Glutamatergic neuron (in vitro differentiated cells): ENCODE measurements around the gene RASD1. TPM values are rescaled to one million over a fixed set of nuclear protein-coding genes. Genes with fewer than 3 reads are reported as not detected.

ENCODE experiments used
- DNase-seq: peaks from one replicate; pipeline ENCODE4 v3.0.0; 2022
- H3K27ac Mint-ChIP-seq: one replicate; pipeline ENCODE4 v1.8.0; 2020; ENCODE audit warnings: mild to moderate bottlenecking, mixed read lengths, inconsistent platforms; ENCODE audit not compliant: unreplicated experiment
- H3K27me3 Mint-ChIP-seq: one replicate; pipeline ENCODE4 v1.8.0; 2020; ENCODE audit warnings: mild to moderate bottlenecking, moderate library complexity, mixed read lengths, inconsistent platforms; ENCODE audit not compliant: unreplicated experiment
- H3K36me3 Mint-ChIP-seq: one replicate; pipeline ENCODE4 v1.8.0; 2020; ENCODE audit warnings: mild to moderate bottlenecking, mixed read lengths, inconsistent platforms; ENCODE audit not compliant: unreplicated experiment
- H3K4me1 Mint-ChIP-seq: one replicate; pipeline ENCODE4 v1.8.0; 2020; ENCODE audit warnings: mild to moderate bottlenecking, low read depth, mixed read lengths, inconsistent platforms; ENCODE audit not compliant: unreplicated experiment
- H3K4me3 Mint-ChIP-seq: one replicate; pipeline ENCODE4 v1.8.0; 2020; ENCODE audit warnings: mild to moderate bottlenecking, mixed read lengths, inconsistent platforms; ENCODE audit not compliant: unreplicated experiment
- H3K9me3 Mint-ChIP-seq: one replicate; pipeline ENCODE4 v1.8.0; 2020; ENCODE audit warnings: mild to moderate bottlenecking, moderate library complexity, mixed read lengths, inconsistent platforms; ENCODE audit not compliant: unreplicated experiment
- CTCF ChIP-seq: fragments of 200-600 bp; sonication (generic); IDR thresholded peaks from one replicate; pipeline ENCODE4 v1.5.0; 2021; ENCODE audit not compliant: partially characterized antibody, unreplicated experiment
- total RNA-seq: library from RNA; stranded (reverse); fragmentation: NEBNext Ultra II Directional; extraction: Animal tissue kit (Norgen Biotek cat#: 25700); gene quantifications from one replicate; pipeline ENCODE4 v1.2.1, GENCODE V29; 2021; ENCODE audit not compliant: unreplicated experiment

The RASD1 gene
- total RNA-seq, 1 donor from 2014 or later: 140 TPM

- peak overlapping the region; percentile 100 for H3K4me3 Mint-ChIP-seq
- H3K9me3 Mint-ChIP-seq: peaks cover 39% of the 10 kb centered on the region
- no peak for DNase-seq
- TF ChIP-seq CTCF: no peak
- peaks cover 4% of the 10 kb centered on the region for H3K36me3 Mint-ChIP-seq
- peaks cover 40% of the 10 kb centered on the region for H3K27me3 Mint-ChIP-seq
- H3K27ac Mint-ChIP-seq: peak overlapping the region; percentile 100
- H3K4me1 Mint-ChIP-seq: peaks cover 38% of the 10 kb centered on the region
Observed at GRCh38 chr17:17495536-17496188, 533 bp downstream of the RASD1 start.

GRCh38 chr17:17494870-17495535, 1.2 kb downstream of the RASD1 start:
- Mint-ChIP-seq H3K27me3 (peaks cover 40% of the 10 kb centered on the region), H3K36me3 (peaks cover 4% of the 10 kb centered on the region), H3K27ac (peak overlapping the region; percentile 100), H3K9me3 (peaks cover 36% of the 10 kb centered on the region), H3K4me3 (peak overlapping the region; percentile 100), H3K4me1 (peaks cover 42% of the 10 kb centered on the region)
- TF ChIP-seq CTCF: peak; percentile 18
- peak; percentile 70 for DNase-seq

GRCh38 chr17:17494499-17494869, 1.7 kb downstream of the RASD1 start:
- DNase-seq: no peak
- TF ChIP-seq CTCF: no peak
- Mint-ChIP-seq H3K9me3 (peaks cover 36% of the 10 kb centered on the region), H3K36me3 (peaks cover 4% of the 10 kb centered on the region), H3K4me1 (peaks cover 47% of the 10 kb centered on the region), H3K4me3 (peak overlapping the region; percentile 100), H3K27me3 (peaks cover 40% of the 10 kb centered on the region), H3K27ac (peak overlapping the region; percentile 93)

GRCh38 chr17:17493986-17494466, 2.2 kb downstream of the RASD1 start:
- peak overlapping the region; percentile 99 for H3K27ac Mint-ChIP-seq
- H3K4me1 Mint-ChIP-seq: peaks cover 50% of the 10 kb centered on the region
- H3K4me3 Mint-ChIP-seq: peak overlapping the region; percentile 100
- peaks cover 4% of the 10 kb centered on the region for H3K36me3 Mint-ChIP-seq
- no peak for TF ChIP-seq CTCF
- H3K27me3 Mint-ChIP-seq: peaks cover 40% of the 10 kb centered on the region
- H3K9me3 Mint-ChIP-seq: peaks cover 36% of the 10 kb centered on the region
- DNase-seq: no peak
